MM.1S (cell line): ENCODE measurements around the gene LIMS2.

Experiments used
- DNase-seq: peaks from one replicate; pipeline ENCODE4 v3.0.0-alpha.2; 2015
- H2AFZ ChIP-seq: fragments of 300-600 bp; sonication (generic); 2 replicates; pipeline ENCODE4 v1.6.0; 2016; ENCODE audit warnings: antibody characterized with exemption, low read length
- H3F3A ChIP-seq: fragments of 300-600 bp; sonication (generic); 2 replicates; pipeline ENCODE4 v1.6.1; 2016; ENCODE audit warnings: mild to moderate bottlenecking, antibody characterized with exemption, low read length, moderate library complexity, mixed read lengths; ENCODE audit not compliant: insufficient read depth
- H3K27ac ChIP-seq: fragments of 300-600 bp; sonication (generic); 2 replicates; pipeline ENCODE4 v1.5.1; 2016; ENCODE audit warnings: mild to moderate bottlenecking, low read length
- H3K27me3 ChIP-seq: fragments of 300-600 bp; sonication (generic); replicated peaks from 2 replicates; pipeline ENCODE4 v1.6.0; 2016; ENCODE audit warnings: low read length; ENCODE audit not compliant: insufficient read depth
- H3K36me3 ChIP-seq: fragments of 300-600 bp; sonication (generic); replicated peaks from 2 replicates; pipeline ENCODE4 v1.6.1; 2016; ENCODE audit warnings: mild to moderate bottlenecking, low read length, mixed read lengths; ENCODE audit not compliant: insufficient read depth
- H3K4me1 ChIP-seq: fragments of 300-600 bp; sonication (generic); 2 replicates; pipeline ENCODE4 v1.6.1; 2016; ENCODE audit warnings: low read length, mixed read lengths
- H3K4me2 ChIP-seq: fragments of 300-600 bp; sonication (generic); 2 replicates; pipeline ENCODE4 v1.6.0; 2016; ENCODE audit warnings: low read depth, low read length
- H3K4me3 ChIP-seq: fragments of 300-600 bp; sonication (generic); 2 replicates; pipeline ENCODE4 v1.5.1; 2016; ENCODE audit warnings: low read length, mixed read lengths
- H3K79me2 ChIP-seq: fragments of 300-600 bp; sonication (generic); 2 replicates; pipeline ENCODE4 v1.6.1; 2016; ENCODE audit warnings: mixed run types, low read length, mixed read lengths
- H3K9ac ChIP-seq: fragments of 300-600 bp; sonication (generic); 2 replicates; pipeline ENCODE4 v1.6.1; 2016; ENCODE audit warnings: low read length, mixed read lengths
- H3K9me2 ChIP-seq: fragments of 300-600 bp; sonication (generic); replicated peaks from 2 replicates; pipeline ENCODE4 v1.6.1; 2016; ENCODE audit warnings: mild to moderate bottlenecking, low read length, mixed read lengths; ENCODE audit not compliant: insufficient read depth
- H3K9me3 ChIP-seq: fragments of 300-600 bp; sonication (generic); replicated peaks from 2 replicates; pipeline ENCODE4 v1.6.1; 2016; ENCODE audit warnings: mild to moderate bottlenecking, low read length, mixed read lengths; ENCODE audit not compliant: insufficient read depth
- H4K20me1 ChIP-seq: fragments of 300-600 bp; sonication (generic); 2 replicates; pipeline ENCODE4 v1.6.1; 2016; ENCODE audit warnings: mild to moderate bottlenecking, low read length, moderate library complexity, mixed read lengths; ENCODE audit not compliant: insufficient read depth
- EZH2 ChIP-seq: fragments of 300-600 bp; sonication (generic); optimal IDR thresholded peaks from 2 replicates; pipeline ENCODE3; 2017; ENCODE audit warnings: low read depth, mild to moderate bottlenecking, antibody characterized with exemption, low read length, mixed read lengths
- EZH2phosphoT487 ChIP-seq: fragments of 300-600 bp; sonication (generic); IDR thresholded peaks from 2 replicates; pipeline ENCODE4 v1.6.1; 2018; ENCODE audit warnings: antibody characterized with exemption, low read length
- TF ChIP-seq, protein P1 (sequence below): fragments of 300-600 bp; sonication (generic); IDR thresholded peaks from 2 replicates; pipeline ENCODE4 v1.5.1; 2016; ENCODE audit warnings: antibody characterized with exemption, low read length, mixed read lengths

LIMS2 gene

DNA sequence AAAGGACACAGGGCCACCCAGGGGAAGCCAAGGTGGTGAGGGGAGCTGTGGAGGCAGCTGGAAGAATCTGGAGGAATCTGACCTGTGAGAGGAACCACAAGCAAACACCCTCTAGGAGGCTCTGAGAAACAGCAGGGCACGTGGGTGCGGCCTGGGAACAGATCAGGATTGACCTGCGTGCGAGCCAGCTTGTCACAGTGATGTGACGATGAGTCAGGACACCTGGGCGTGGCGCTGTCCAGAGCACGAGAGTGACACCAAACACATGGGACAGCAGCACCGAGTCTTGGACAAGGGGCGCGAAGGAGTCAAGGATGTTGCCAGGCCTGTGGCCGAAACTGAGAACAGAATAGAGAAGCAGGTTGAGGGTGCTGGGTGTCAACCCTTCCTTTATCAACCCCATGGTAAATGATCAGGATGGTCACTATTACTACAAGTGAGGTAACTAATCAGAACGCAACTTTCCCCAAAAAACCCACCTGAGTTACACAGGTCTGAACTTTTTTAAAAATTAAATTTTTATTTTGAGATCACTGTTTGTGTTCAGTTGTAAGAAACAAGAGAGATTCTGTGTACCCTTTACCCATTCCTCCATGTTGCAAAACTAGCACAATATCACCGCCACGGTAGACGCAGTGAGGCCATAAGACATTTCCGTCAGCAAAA is 25.3 kb upstream of the LIMS2 start:
- TF ChIP-seq, protein P1, sequence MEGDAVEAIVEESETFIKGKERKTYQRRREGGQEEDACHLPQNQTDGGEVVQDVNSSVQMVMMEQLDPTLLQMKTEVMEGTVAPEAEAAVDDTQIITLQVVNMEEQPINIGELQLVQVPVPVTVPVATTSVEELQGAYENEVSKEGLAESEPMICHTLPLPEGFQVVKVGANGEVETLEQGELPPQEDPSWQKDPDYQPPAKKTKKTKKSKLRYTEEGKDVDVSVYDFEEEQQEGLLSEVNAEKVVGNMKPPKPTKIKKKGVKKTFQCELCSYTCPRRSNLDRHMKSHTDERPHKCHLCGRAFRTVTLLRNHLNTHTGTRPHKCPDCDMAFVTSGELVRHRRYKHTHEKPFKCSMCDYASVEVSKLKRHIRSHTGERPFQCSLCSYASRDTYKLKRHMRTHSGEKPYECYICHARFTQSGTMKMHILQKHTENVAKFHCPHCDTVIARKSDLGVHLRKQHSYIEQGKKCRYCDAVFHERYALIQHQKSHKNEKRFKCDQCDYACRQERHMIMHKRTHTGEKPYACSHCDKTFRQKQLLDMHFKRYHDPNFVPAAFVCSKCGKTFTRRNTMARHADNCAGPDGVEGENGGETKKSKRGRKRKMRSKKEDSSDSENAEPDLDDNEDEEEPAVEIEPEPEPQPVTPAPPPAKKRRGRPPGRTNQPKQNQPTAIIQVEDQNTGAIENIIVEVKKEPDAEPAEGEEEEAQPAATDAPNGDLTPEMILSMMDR, result peak; percentile 36
- no peak for TF ChIP-seq EZH2phosphoT487
- Histone ChIP-seq H3K79me2 (peaks cover 31% of the 10 kb centered on the region), H3F3A (peaks cover 43% of the 10 kb centered on the region), H3K4me3 (peak overlapping the region; percentile 87), H3K9ac (peak overlapping the region; percentile 98), H3K27ac (peak overlapping the region; percentile 100), H2AFZ (peak overlapping the region; percentile 43), H3K9me3 (no peaks in the 10 kb centered on the region), H3K36me3 (0 out of 2 replicates have a peak, but pooled peaks cover 3% of the 10 kb centered on the region), H3K9me2 (no peaks in the 10 kb centered on the region), H4K20me1 (no peaks in the 10 kb centered on the region), H3K4me2 (peak overlapping the region; percentile 98), H3K27me3 (no peaks in the 10 kb centered on the region), H3K4me1 (peaks cover 37% of the 10 kb centered on the region)
- DNase-seq, result peak; percentile 98

DNA sequence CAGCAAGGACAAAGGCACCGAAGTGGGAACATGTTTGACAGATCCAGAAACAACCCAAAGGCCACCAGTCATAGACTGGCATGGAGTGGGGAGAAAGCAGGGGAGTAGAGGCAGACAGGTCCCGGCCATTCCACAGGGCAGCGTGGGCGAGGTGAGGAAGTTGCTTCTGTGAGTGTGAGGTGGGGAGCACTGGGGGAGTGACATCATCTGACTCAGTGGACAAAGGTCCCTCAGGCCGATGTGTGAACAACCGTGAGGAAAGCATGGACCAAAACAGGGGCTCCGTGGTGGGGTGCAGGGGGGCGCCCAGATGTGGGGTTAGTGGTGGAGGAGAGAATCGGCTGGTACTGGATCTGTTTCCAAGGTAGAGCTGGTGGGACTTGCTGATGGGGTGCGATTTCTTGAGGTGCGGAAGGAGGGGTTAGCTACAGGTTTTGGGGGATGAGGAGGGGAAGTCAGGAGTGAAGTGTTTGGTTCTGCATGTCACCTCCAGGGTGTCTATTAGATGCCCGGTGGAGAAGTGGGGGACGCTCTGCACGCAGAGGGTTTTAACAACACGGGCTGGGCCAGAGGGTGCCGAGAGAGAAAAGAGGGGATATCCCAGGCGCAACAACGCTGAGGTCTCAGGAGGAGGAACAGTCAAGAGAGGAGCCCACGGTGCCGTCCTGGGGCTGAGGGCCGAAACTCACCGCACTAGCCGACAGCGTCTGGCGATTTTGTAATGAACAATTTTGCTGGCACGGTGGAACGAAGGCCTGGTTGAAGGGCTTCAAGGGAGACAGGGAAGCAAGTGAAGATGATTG is 23.4 kb upstream of the LIMS2 start:
- Histone ChIP-seq H3K36me3 (0 out of 2 replicates have a peak, but pooled peaks cover 3% of the 10 kb centered on the region), H3K27me3 (no peaks in the 10 kb centered on the region), H3F3A (peaks cover 28% of the 10 kb centered on the region), H3K4me2 (no peak overlapping the region), H4K20me1 (no peaks in the 10 kb centered on the region), H3K9me3 (no peaks in the 10 kb centered on the region), H3K9ac (no peak overlapping the region), H3K4me1 (peaks cover 21% of the 10 kb centered on the region), H3K9me2 (no peaks in the 10 kb centered on the region), H3K27ac (no peak overlapping the region), H3K4me3 (no peak overlapping the region), H3K79me2 (peaks cover 17% of the 10 kb centered on the region), H2AFZ (no peak overlapping the region)
- no peak for TF ChIP-seq EZH2phosphoT487
- TF ChIP-seq, protein P1, result no peak
- TF ChIP-seq EZH2, result no peak
- DNase-seq, result no peak

DNA sequence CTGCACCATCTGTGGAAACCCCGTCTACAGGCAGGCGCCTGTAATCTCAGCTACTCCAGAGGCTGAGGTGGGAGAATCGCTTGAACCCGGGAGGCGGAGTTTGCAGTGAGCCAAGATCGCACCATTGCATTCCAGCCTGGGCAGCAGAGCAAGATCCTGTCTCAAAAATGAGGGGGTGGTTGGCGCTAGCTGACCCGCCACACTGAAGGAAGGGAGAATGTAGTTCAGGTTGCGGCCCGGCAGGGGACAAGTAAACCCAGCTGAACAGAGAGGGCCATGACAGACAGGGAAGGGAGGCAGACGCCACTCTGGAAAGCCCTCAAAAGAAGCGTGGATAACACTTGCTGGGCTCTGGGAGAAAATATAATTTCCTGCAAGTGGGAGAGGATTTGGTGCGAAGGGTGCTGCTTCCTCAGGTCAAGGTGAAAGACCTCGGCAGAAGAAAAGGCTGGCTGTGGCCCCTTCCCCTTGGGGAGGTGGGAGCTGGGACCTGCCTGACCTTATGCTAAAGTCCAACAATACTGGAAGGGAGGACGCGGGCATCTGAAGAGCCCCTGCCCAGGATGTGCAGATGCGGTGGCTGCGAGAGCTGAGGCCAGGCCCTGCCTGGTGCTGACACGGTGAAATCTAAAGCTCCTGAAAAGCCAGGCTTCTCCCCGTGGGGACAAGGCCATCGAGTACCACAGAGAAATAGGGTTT is 22.3 kb upstream of the LIMS2 start:
- DNase-seq, result no peak
- Histone ChIP-seq H3K4me1 (peaks cover 10% of the 10 kb centered on the region), H3K4me3 (no peak overlapping the region), H3K79me2 (peaks cover 5% of the 10 kb centered on the region), H3F3A (peaks cover 18% of the 10 kb centered on the region), H3K9ac (no peak overlapping the region), H3K4me2 (no peak overlapping the region), H4K20me1 (no peaks in the 10 kb centered on the region), H3K9me3 (no peaks in the 10 kb centered on the region), H2AFZ (no peak overlapping the region), H3K27ac (no peak overlapping the region), H3K27me3 (no peaks in the 10 kb centered on the region), H3K9me2 (no peaks in the 10 kb centered on the region), H3K36me3 (no peaks in the 10 kb centered on the region)
- no peak for TF ChIP-seq EZH2
- TF ChIP-seq, protein P1, result no peak
- no peak for TF ChIP-seq EZH2phosphoT487
